ENCODE data around the gene TMPRSS3. TPM values are rescaled to one million over a fixed set of nuclear protein-coding genes. Genes with fewer than 3 reads are reported as not detected.

TMPRSS3 gene
- total RNA-seq, 2 donors from 2014 or later: 0.27 to 0.34 TPM

GRCh38 chr21:42392731-42393442 is 3.0 kb downstream of the TMPRSS3 start:
- Histone ChIP-seq H3K27ac (no peak overlapping the region), H3K36me3 (no peaks in the 10 kb centered on the region), H3K4me3 (no peak overlapping the region), H3K4me1 (replicated peaks) (no peaks in the 10 kb centered on the region), H3K27me3 (replicated peaks; ENCODE audit: insufficient read depth) (no peaks in the 10 kb centered on the region), H3K9me3 (no peaks in the 10 kb centered on the region)
- no peak for TF ChIP-seq CTCF (IDR thresholded peaks at IDR 0.05)
- TF ChIP-seq POLR2A (IDR thresholded peaks at IDR 0.05): no peak
- TF ChIP-seq POLR2AphosphoS5 (IDR thresholded peaks at IDR 0.05): no peak
- DNase-seq (ENCODE audit: low spot score): no peak
- WGBS: 78% methylated on average over 17 of the region's 17 CpGs
- intact Hi-C loops (cut with DNase I): no loop called here

- Histone ChIP-seq H3K27ac (no peak overlapping the region), H3K4me1 (replicated peaks) (no peaks in the 10 kb centered on the region), H3K27me3 (replicated peaks; ENCODE audit: insufficient read depth) (no peaks in the 10 kb centered on the region), H3K4me3 (no peak overlapping the region), H3K36me3 (no peaks in the 10 kb centered on the region), H3K9me3 (no peaks in the 10 kb centered on the region)
- WGBS: 77% methylated on average over 5 of the region's 5 CpGs
- no peak for TF ChIP-seq CTCF (IDR thresholded peaks at IDR 0.05)
- no peak for TF ChIP-seq POLR2A (IDR thresholded peaks at IDR 0.05)
- intact Hi-C loops (cut with DNase I): no loop called here
- DNase-seq (ENCODE audit: low spot score): no peak
Observed at GRCh38 chr21:42391297-42391696, 4.6 kb downstream of the TMPRSS3 start.

GRCh38 chr21:42390696-42391095 is 5.2 kb downstream of the TMPRSS3 start:
- intact Hi-C loops (cut with DNase I): no loop called here
- no peak for DNase-seq (ENCODE audit: low spot score)
- no peak for TF ChIP-seq POLR2AphosphoS5 (IDR thresholded peaks at IDR 0.05)
- no peak for TF ChIP-seq POLR2A (IDR thresholded peaks at IDR 0.05)
- TF ChIP-seq CTCF (IDR thresholded peaks at IDR 0.05): no peak
- no peak overlapping the region for H3K4me3 ChIP-seq
- H3K4me1 ChIP-seq (replicated peaks): no peaks in the 10 kb centered on the region
- 53% methylated on average over 2 of the region's 2 CpGs for WGBS
- no peak overlapping the region for H3K27ac ChIP-seq
- H3K36me3 ChIP-seq: no peaks in the 10 kb centered on the region
- H3K9me3 ChIP-seq: no peaks in the 10 kb centered on the region
- no peaks in the 10 kb centered on the region for H3K27me3 ChIP-seq (replicated peaks; ENCODE audit: insufficient read depth)

- DNase-seq (ENCODE audit: low spot score): no peak
- Histone ChIP-seq H3K9me3 (no peaks in the 10 kb centered on the region), H3K4me3 (no peak overlapping the region), H3K36me3 (no peaks in the 10 kb centered on the region), H3K4me1 (replicated peaks) (no peaks in the 10 kb centered on the region), H3K27me3 (replicated peaks; ENCODE audit: insufficient read depth) (no peaks in the 10 kb centered on the region), H3K27ac (no peak overlapping the region)
- intact Hi-C loops (cut with DNase I): no loop called here
- 69% methylated on average over 5 of the region's 5 CpGs for WGBS
- no peak for TF ChIP-seq CTCF (IDR thresholded peaks at IDR 0.05)
- no peak for TF ChIP-seq POLR2A (IDR thresholded peaks at IDR 0.05)
- TF ChIP-seq POLR2AphosphoS5 (IDR thresholded peaks at IDR 0.05): no peak
Observed at GRCh38 chr21:42390193-42390592, 5.7 kb downstream of the TMPRSS3 start.

- H3K27me3 ChIP-seq (replicated peaks; ENCODE audit: insufficient read depth): no peaks in the 10 kb centered on the region
- H3K9me3 ChIP-seq: no peaks in the 10 kb centered on the region
- peak in 2 of 4 experiments; percentile 22 to 31 for TF ChIP-seq CTCF (IDR thresholded peaks at IDR 0.05)
- TF ChIP-seq POLR2AphosphoS5 (IDR thresholded peaks at IDR 0.05): peak; percentile 78
- TF ChIP-seq POLR2A (IDR thresholded peaks at IDR 0.05): no peak
- H3K36me3 ChIP-seq: no peaks in the 10 kb centered on the region
- intact Hi-C loops (cut with DNase I): no loop called here
- H3K27ac ChIP-seq: no peak overlapping the region
- no peaks in the 10 kb centered on the region for H3K4me1 ChIP-seq (replicated peaks)
- WGBS: 27% methylated on average over 6 of the region's 6 CpGs
- DNase-seq (ENCODE audit: low spot score): peak; percentile 69
- H3K4me3 ChIP-seq: no peak overlapping the region
Observed at GRCh38 chr21:42389449-42389835, 6.4 kb downstream of the TMPRSS3 start.
